WTC11 (cell line): ENCODE results near the gene ARID3C. TPM values are rescaled to one million over a fixed set of nuclear protein-coding genes. Genes with fewer than 3 reads are reported as not detected.

Experiments used
- ATAC-seq: fragments of 200-7000 bp; cut with Tn5 transposase; 2 replicates; pipeline ENCODE4 v1.10.0; 2021; ENCODE audit warnings: mild to moderate bottlenecking, moderate library complexity
- CTCF ChIA-PET: fragments of 300-600 bp; sonication (Branson Sonifier 250); formaldehyde crosslinking; loops from one replicate; lab custom pipeline; 2021; ENCODE audit warnings: antibody characterized with exemption; lab: Charles Lee
- POLR2A ChIA-PET: fragments of 350-600 bp; sonication (Branson Sonifier 250); formaldehyde crosslinking; loops from one replicate; lab custom pipeline; 2021; ENCODE audit warnings: antibody characterized with exemption; lab: Charles Lee
- DNase-seq: peaks from one replicate; pipeline ENCODE4 v3.0.0; 2021; ENCODE audit warnings: low spot score
- H3K27ac Mint-ChIP-seq: 2 replicates; pipeline ENCODE4 v1.8.0; 2021; ENCODE audit warnings: mixed read lengths
- H3K27me3 Mint-ChIP-seq: 2 replicates; pipeline ENCODE4 v1.8.0; 2021; ENCODE audit warnings: low read depth, mild to moderate bottlenecking, moderate library complexity, mixed read lengths
- H3K36me3 Mint-ChIP-seq: 2 replicates; pipeline ENCODE4 v1.8.0; 2021; ENCODE audit warnings: mixed read lengths
- H3K4me1 Mint-ChIP-seq: 2 replicates; pipeline ENCODE4 v1.8.0; 2022; ENCODE audit warnings: mixed read lengths
- H3K4me3 Mint-ChIP-seq: 2 replicates; pipeline ENCODE4 v1.8.0; 2021; ENCODE audit warnings: mild to moderate bottlenecking, moderate library complexity, mixed read lengths
- H3K9me3 Mint-ChIP-seq: 2 replicates; pipeline ENCODE4 v1.8.0; 2021; ENCODE audit warnings: mixed read lengths
- CREM ChIP-seq: sonication (generic); formaldehyde crosslinking; IDR thresholded peaks from 2 replicates; pipeline ENCODE4 v1.8.1; 2022; ENCODE audit warnings: mild to moderate bottlenecking, missing genetic modification reagents, moderate library complexity
- CTCF ChIP-seq: fragments of 200-600 bp; IDR thresholded peaks from 2 replicates; pipeline ENCODE4 v1.8.0; 2022; ENCODE audit warnings: antibody characterized with exemption
- E2F5 ChIP-seq: sonication (generic); formaldehyde crosslinking; IDR thresholded peaks from 2 replicates; pipeline ENCODE4 v1.8.1; 2022; ENCODE audit warnings: mild to moderate bottlenecking, moderate library complexity, missing genetic modification reagents
- ELF4 ChIP-seq: sonication (generic); formaldehyde crosslinking; IDR thresholded peaks from 2 replicates; pipeline ENCODE4 v1.8.1; 2022; ENCODE audit warnings: low read depth, mild to moderate bottlenecking, moderate library complexity, missing genetic modification reagents
- JUN ChIP-seq: sonication (generic); formaldehyde crosslinking; IDR thresholded peaks from 2 replicates; pipeline ENCODE4 v1.8.0; 2023; ENCODE audit warnings: mild to moderate bottlenecking, missing genetic modification reagents
- MAX ChIP-seq: sonication (generic); formaldehyde crosslinking; IDR thresholded peaks from 2 replicates; pipeline ENCODE4 v1.8.0; 2022; ENCODE audit warnings: mild to moderate bottlenecking, missing genetic modification reagents
- TEAD1 ChIP-seq: sonication (generic); formaldehyde crosslinking; IDR thresholded peaks from 2 replicates; pipeline ENCODE4 v1.8.0; 2022; ENCODE audit warnings: mild to moderate bottlenecking, missing genetic modification reagents
- ZMAT4 ChIP-seq: fragments of 250-450 bp; sonication (Bioruptor Pico); IDR thresholded peaks from 2 replicates; pipeline ENCODE4 v1.9.0; 2021; ENCODE audit warnings: mild to moderate bottlenecking
- ZNF121 ChIP-seq: sonication (generic); formaldehyde crosslinking; IDR thresholded peaks from 2 replicates; pipeline ENCODE4 v1.8.0; 2023; ENCODE audit warnings: missing genetic modification reagents
- ZNF219 ChIP-seq: sonication (generic); formaldehyde crosslinking; IDR thresholded peaks from 2 replicates; pipeline ENCODE4 v1.8.0; 2023; ENCODE audit warnings: missing genetic modification reagents, mild to moderate bottlenecking, borderline replicate concordance
- total RNA-seq: library from RNA; stranded (reverse); gene quantifications from 3 replicates; pipeline ENCODE4 v1.2.3, GENCODE V29; 2021
- TF ChIP-seq, protein P1 (sequence below): sonication (generic); formaldehyde crosslinking; IDR thresholded peaks from 2 replicates; pipeline ENCODE4 v1.8.1; 2022; ENCODE audit warnings: low read depth, mild to moderate bottlenecking, moderate library complexity, missing genetic modification reagents, borderline replicate concordance
- TF ChIP-seq, protein P2 (sequence below): sonication (generic); formaldehyde crosslinking; IDR thresholded peaks from 2 replicates; pipeline ENCODE4 v1.8.0; 2023; ENCODE audit warnings: mild to moderate bottlenecking, missing genetic modification reagents
- TF ChIP-seq, protein P3 (sequence below): sonication (generic); formaldehyde crosslinking; IDR thresholded peaks from 2 replicates; pipeline ENCODE4 v1.8.0; 2022; ENCODE audit warnings: mild to moderate bottlenecking, missing genetic modification reagents

Gene ARID3C
- total RNA-seq, 1 experiment from 2014 or later, result 0.15 TPM

DNA sequence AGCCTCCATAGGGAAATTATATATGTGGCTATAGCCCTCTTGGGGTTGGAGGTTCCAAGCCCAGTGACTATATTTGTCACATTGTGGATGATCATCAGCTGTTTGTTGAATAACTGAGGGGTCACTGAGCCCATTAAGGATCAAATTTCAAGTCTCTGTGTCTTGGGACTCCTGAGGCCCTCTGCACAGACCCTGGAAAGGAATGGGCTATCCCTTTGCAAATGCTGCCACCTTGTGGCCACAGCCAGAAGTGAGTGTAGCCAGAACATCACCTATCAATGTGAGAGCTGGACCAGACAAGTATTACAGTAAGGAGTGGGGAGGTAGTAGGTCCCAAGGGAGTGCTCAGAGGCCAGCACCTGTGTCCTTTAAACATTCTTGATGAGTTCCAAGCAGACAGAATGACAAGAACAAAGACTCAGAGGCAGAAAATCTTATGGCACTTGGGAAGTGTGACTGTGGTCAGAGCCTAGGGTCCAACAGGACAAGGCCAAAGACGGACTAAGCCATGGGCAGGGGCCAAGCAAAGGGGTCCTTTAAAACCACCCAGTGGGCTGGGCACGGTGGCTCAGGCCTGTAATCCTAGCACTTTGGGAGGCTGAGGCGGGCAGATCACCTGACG lies 25.1 kb downstream of the ARID3C start:
- ChIA-PET POLR2A (interaction anchor here (1.0 kb wide), 1 partner anchor 13 kb away, joined by 3 read pairs; no protein-coding TSS in a partner anchor), CTCF (interaction anchor here (0.6 to 7.0 kb wide), 61 partner anchors 9 to 348 kb away, joined by 3 to 96 read pairs (median 5); partner anchors contain the start of genes ARID3C, DCTN3, DNAI1 and ENHO)
- ATAC-seq (peak; percentile 93), DNase-seq (peak; percentile 96)
- Mint-ChIP-seq H3K27ac (no peak overlapping the region), H3K27me3 (no peaks in the 10 kb centered on the region; the same call in 1 of the 2 replicates), H3K9me3 (no peaks in the 10 kb centered on the region), H3K4me3 (no peak overlapping the region), H3K36me3 (no peaks in the 10 kb centered on the region), H3K4me1 (peaks cover 9% of the 10 kb centered on the region)
- TF ChIP-seq ELF4 (no peak), ZNF219 (CRISPR knock-in tag) (no peak), JUN (CRISPR knock-in tag) (no peak), CREM (CRISPR knock-in tag) (no peak), ZNF121 (CRISPR knock-in tag) (0 out of 2 replicates have a peak, but pooled peaks have one; percentile 33), CTCF (peak; percentile 94), TEAD1 (no peak), E2F5 (CRISPR knock-in tag) (no peak), ZMAT4 (no peak), MAX (no peak)
- TF ChIP-seq, protein P1, sequence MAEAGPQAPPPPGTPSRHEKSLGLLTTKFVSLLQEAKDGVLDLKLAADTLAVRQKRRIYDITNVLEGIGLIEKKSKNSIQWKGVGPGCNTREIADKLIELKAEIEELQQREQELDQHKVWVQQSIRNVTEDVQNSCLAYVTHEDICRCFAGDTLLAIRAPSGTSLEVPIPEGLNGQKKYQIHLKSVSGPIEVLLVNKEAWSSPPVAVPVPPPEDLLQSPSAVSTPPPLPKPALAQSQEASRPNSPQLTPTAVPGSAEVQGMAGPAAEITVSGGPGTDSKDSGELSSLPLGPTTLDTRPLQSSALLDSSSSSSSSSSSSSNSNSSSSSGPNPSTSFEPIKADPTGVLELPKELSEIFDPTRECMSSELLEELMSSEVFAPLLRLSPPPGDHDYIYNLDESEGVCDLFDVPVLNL (CRISPR knock-in tag), result no peak
- TF ChIP-seq, protein P2, sequence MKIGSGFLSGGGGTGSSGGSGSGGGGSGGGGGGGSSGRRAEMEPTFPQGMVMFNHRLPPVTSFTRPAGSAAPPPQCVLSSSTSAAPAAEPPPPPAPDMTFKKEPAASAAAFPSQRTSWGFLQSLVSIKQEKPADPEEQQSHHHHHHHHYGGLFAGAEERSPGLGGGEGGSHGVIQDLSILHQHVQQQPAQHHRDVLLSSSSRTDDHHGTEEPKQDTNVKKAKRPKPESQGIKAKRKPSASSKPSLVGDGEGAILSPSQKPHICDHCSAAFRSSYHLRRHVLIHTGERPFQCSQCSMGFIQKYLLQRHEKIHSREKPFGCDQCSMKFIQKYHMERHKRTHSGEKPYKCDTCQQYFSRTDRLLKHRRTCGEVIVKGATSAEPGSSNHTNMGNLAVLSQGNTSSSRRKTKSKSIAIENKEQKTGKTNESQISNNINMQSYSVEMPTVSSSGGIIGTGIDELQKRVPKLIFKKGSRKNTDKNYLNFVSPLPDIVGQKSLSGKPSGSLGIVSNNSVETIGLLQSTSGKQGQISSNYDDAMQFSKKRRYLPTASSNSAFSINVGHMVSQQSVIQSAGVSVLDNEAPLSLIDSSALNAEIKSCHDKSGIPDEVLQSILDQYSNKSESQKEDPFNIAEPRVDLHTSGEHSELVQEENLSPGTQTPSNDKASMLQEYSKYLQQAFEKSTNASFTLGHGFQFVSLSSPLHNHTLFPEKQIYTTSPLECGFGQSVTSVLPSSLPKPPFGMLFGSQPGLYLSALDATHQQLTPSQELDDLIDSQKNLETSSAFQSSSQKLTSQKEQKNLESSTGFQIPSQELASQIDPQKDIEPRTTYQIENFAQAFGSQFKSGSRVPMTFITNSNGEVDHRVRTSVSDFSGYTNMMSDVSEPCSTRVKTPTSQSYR, result no peak

DNA sequence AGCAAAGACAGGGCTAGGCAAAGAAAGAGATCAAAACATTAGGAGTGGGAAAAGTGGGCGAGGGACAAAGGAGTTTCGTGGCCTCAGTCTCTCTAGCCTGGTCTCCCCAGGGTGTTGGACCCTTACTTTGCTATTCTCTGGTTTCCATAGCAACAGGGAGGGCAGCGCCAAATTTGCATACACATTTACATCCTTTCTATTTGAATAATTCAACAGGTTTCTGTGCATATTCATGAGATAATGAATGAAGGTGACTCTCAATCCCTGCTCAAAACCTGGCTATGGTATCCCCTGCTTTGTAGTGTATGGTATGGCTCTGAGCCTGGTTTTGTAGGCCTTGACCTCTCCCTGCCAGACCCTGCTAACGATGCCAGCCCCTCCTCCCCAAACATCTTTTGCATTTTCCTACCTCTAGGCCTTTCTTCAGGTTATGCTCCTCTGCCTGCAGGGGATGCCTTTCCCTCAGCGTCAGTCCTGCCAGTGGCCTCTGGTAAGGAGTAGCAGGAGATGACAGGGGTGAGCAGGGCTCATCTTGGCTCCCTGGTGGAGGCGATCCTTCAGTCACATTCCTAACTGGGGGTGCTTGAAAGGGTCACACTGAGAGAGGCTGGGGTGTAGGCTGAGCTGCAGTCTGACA lies 26.8 kb downstream of the ARID3C start:
- peaks cover 3% of the 10 kb centered on the region for H3K27me3 Mint-ChIP-seq
- no peaks in the 10 kb centered on the region for H3K36me3 Mint-ChIP-seq
- no peak overlapping the region for H3K4me3 Mint-ChIP-seq
- H3K9me3 Mint-ChIP-seq, result no peaks in the 10 kb centered on the region
- CTCF ChIA-PET, result interaction anchor here (0.7 to 7.0 kb wide), 15 partner anchors 10 to 222 kb away, joined by 3 to 96 read pairs (median 16); partner anchors contain the start of gene DCTN3
- no peak overlapping the region for H3K27ac Mint-ChIP-seq
- ATAC-seq (peak; percentile 57), DNase-seq (no peak)
- TF ChIP-seq, protein P3, sequence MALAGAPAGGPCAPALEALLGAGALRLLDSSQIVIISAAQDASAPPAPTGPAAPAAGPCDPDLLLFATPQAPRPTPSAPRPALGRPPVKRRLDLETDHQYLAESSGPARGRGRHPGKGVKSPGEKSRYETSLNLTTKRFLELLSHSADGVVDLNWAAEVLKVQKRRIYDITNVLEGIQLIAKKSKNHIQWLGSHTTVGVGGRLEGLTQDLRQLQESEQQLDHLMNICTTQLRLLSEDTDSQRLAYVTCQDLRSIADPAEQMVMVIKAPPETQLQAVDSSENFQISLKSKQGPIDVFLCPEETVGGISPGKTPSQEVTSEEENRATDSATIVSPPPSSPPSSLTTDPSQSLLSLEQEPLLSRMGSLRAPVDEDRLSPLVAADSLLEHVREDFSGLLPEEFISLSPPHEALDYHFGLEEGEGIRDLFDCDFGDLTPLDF (CRISPR knock-in tag), result no peak
- POLR2A ChIA-PET, result no interaction called here
- peaks cover 9% of the 10 kb centered on the region for H3K4me1 Mint-ChIP-seq
